ENCODE data around the gene NCBP3.
"Not testable (repeated sequence)": the region's sequence is repeated elsewhere in the genome, so short reads cannot be mapped to it uniquely, and the experiment has no call there.

NCBP3 gene

DNA sequence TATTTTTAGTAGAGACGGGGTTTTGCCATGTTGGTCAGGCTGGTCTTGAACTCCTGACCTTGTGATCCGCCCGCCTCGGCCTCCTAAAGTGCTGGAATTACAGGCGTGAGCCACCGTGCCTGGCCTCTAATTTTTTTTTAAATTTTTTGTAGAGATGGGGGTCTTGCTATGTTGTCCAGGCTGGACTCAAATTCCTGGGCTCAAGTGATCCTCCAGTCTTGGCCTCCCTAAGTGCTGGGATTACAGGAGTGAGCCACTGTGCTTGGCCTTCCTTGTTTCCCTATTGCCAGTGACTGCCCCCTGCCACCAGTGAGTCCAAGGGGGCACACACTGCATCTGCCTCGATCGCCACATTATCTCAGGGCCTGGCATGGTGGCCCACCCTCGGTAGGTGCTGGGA lies 51.9 kb downstream of the NCBP3 start:
- CTCF ChIA-PET = interaction anchor here (0.7 to 1.2 kb wide), 2 partner anchors 59 to 551 kb away, joined by 3 to 5 read pairs; no protein-coding TSS in a partner anchor
- POLR2A ChIA-PET = not testable (repeated sequence)
- peak; percentile 84 for TF ChIP-seq ZNF121 (tag by site-specific recombination; IDR thresholded peaks at IDR 0.05)

GRCh38 chr17:3793258-3793657 lies 52.8 kb downstream of the NCBP3 start:
- H3K36me3 ChIP-seq (ENCODE audit: control insufficient read depth in 2 of 2, insufficient read depth in 1 of 2, low read length in 2 of 2); POLR2A ChIA-PET; H3K27ac ChIP-seq (ENCODE audit: extremely low read depth, low read depth, low read length); H3K4me3 ChIP-seq (ENCODE audit: low read depth, low read length); H3K4me1 ChIP-seq (ENCODE audit: control insufficient read depth, insufficient read depth, low read length); H3K9me3 ChIP-seq (ENCODE audit: control insufficient read depth, insufficient read depth, low read depth, low read length): not testable (repeated sequence)
- CTCF ChIA-PET = interaction anchor here (0.6 to 1.2 kb wide), 2 partner anchors 58 to 413 kb away, joined by 3 to 5 read pairs; no protein-coding TSS in a partner anchor

More for the DNA sequence above, 51.9 kb downstream of the NCBP3 start:
- not testable (repeated sequence) for H3K4me1 ChIP-seq (ENCODE audit: control insufficient read depth, insufficient read depth, low read length); H3K27ac ChIP-seq (ENCODE audit: extremely low read depth, low read depth, low read length); H3K36me3 ChIP-seq (ENCODE audit: control insufficient read depth in 2 of 2, insufficient read depth in 1 of 2, low read length in 2 of 2); H3K4me3 ChIP-seq (ENCODE audit: low read depth, low read length); H3K9me3 ChIP-seq (ENCODE audit: control insufficient read depth, insufficient read depth, low read depth, low read length)

- Histone ChIP-seq H3K4me1 (ENCODE audit: control insufficient read depth, insufficient read depth, low read length) (no peaks in the 10 kb centered on the region), H3K4me3 (ENCODE audit: low read depth, low read length) (no peak overlapping the region), H3K9me3 (ENCODE audit: control insufficient read depth, insufficient read depth, low read depth, low read length) (no peaks in the 10 kb centered on the region), H3K36me3 (ENCODE audit: control insufficient read depth in 2 of 2, insufficient read depth in 1 of 2, low read length in 2 of 2) (no peaks in the 10 kb centered on the region), H3K27ac (ENCODE audit: extremely low read depth, low read depth, low read length) (no peak overlapping the region)
- CTCF ChIA-PET = interaction anchor here (0.7 to 1.3 kb wide), 4 partner anchors 35 to 58 kb away, joined by 3 to 6 read pairs (median 4); no protein-coding TSS in a partner anchor
- POLR2A ChIA-PET = no interaction called here
- TF ChIP-seq, protein P1, sequence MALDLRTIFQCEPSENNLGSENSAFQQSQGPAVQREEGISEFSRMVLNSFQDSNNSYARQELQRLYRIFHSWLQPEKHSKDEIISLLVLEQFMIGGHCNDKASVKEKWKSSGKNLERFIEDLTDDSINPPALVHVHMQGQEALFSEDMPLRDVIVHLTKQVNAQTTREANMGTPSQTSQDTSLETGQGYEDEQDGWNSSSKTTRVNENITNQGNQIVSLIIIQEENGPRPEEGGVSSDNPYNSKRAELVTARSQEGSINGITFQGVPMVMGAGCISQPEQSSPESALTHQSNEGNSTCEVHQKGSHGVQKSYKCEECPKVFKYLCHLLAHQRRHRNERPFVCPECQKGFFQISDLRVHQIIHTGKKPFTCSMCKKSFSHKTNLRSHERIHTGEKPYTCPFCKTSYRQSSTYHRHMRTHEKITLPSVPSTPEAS (tag by site-specific recombination; IDR thresholded peaks at IDR 0.05) = no peak
- TF ChIP-seq ZNF2 (tag by site-specific recombination; IDR thresholded peaks at IDR 0.05) = no peak
- TF ChIP-seq ZEB2 (tag by site-specific recombination; IDR thresholded peaks at IDR 0.05) = no peak
- no peak for TF ChIP-seq ZNF677 (tag by site-specific recombination; IDR thresholded peaks at IDR 0.05)
- TF ChIP-seq ZFP69B (tag by site-specific recombination; IDR thresholded peaks at IDR 0.05) = no peak
- TF ChIP-seq ZSCAN5A (tag by site-specific recombination; IDR thresholded peaks at IDR 0.05) = no peak
- TF ChIP-seq ZNF600 (tag by site-specific recombination; IDR thresholded peaks at IDR 0.05) = no peak
- no peak for TF ChIP-seq HOXA7 (CRISPR knock-in tag; IDR thresholded peaks at IDR 0.05; ENCODE audit: borderline replicate concordance)
- no peak for TF ChIP-seq SALL2 (tag by site-specific recombination; IDR thresholded peaks at IDR 0.05; ENCODE audit: borderline replicate concordance)
- TF ChIP-seq SCRT1 (tag by site-specific recombination; IDR thresholded peaks at IDR 0.05; ENCODE audit: borderline replicate concordance) = no peak
These were observed 53.6 kb downstream of the NCBP3 start for GRCh38 chr17:3792481-3792880.

GRCh38 chr17:3788200-3788599 lies 57.8 kb downstream of the NCBP3 start:
- POLR2A ChIA-PET = no interaction called here
- no peaks in the 10 kb centered on the region for H3K36me3 ChIP-seq (ENCODE audit: control insufficient read depth in 2 of 2, insufficient read depth in 1 of 2, low read length in 2 of 2)
- H3K4me3 ChIP-seq (ENCODE audit: low read depth, low read length) = no peak overlapping the region
- no peak overlapping the region for H3K27ac ChIP-seq (ENCODE audit: extremely low read depth, low read depth, low read length)
- H3K4me1 ChIP-seq (ENCODE audit: control insufficient read depth, insufficient read depth, low read length) = no peaks in the 10 kb centered on the region
- no peaks in the 10 kb centered on the region for H3K9me3 ChIP-seq (ENCODE audit: control insufficient read depth, insufficient read depth, low read depth, low read length)
- CTCF ChIA-PET = interaction anchor here (1.6 kb wide), 1 partner anchor 51 kb away, joined by 7 read pairs; no protein-coding TSS in a partner anchor
- TF ChIP-seq ZNF18 (tag by site-specific recombination; IDR thresholded peaks at IDR 0.05) (0 out of 2 replicates have a peak, but pooled peaks have one; percentile 20), ELK4 (IDR thresholded peaks at IDR 0.05; ENCODE audit: borderline replicate concordance, low read depth, low read length) (no peak)

Measured in HEK293 (cell line).